CD4-positive, alpha-beta T cell (primary cell): ENCODE measurements around the gene GNG14. TPM values are rescaled to one million over a fixed set of nuclear protein-coding genes. Genes with fewer than 3 reads are reported as not detected.

Experiments
- ATAC-seq: fragments of 200-7000 bp; cut with Tn5 transposase; one replicate; pipeline ENCODE4 v1.10.0; 2022; ENCODE audit warnings: mild to moderate bottlenecking; ENCODE audit not compliant: poor library complexity
- CTCF ChIA-PET: fragments of 350-600 bp; sonication (Branson Sonifier 250); formaldehyde crosslinking; loops from one replicate; lab custom pipeline; 2021; ENCODE audit warnings: antibody characterized with exemption, inconsistent platforms; lab: Charles Lee
- POLR2A ChIA-PET: fragments of 350-600 bp; sonication (Branson Sonifier 250); formaldehyde crosslinking; loops from one replicate; lab custom pipeline; 2021; ENCODE audit warnings: antibody characterized with exemption, inconsistent platforms; lab: Charles Lee
- DNase-seq, 14 experiments: peaks; one replicate each; pipeline ENCODE4 v3.0.0-alpha.2; 2013 to 2020; ENCODE audit warnings: mixed read lengths in 2 of 14
- H3K27ac ChIP-seq, 2 donors: one replicate each; pipeline versions ENCODE4 v1.5.1 to v1.7.0; 2013; ENCODE audit warnings: low read length in 2 of 2, low read depth in 1 of 2, mild to moderate bottlenecking in 1 of 2
- H3K27me3 ChIP-seq, 2 experiments: 1 replicate in 1 of 2; 2 replicates in 1 of 2; pipeline versions ENCODE4 v1.6.1 to v1.7.0; 2013; ENCODE audit warnings: low read length in 2 of 2, control low read depth in 1 of 2, mild to moderate bottlenecking in 1 of 2, moderate library complexity in 1 of 2; ENCODE audit not compliant: insufficient read depth in 2 of 2, control insufficient read depth in 1 of 2
- H3K36me3 ChIP-seq: one replicate; pipeline ENCODE4 v1.6.1; 2013; ENCODE audit warnings: low read length, control low read depth; ENCODE audit not compliant: insufficient read depth
- H3K4me1 ChIP-seq: one replicate; pipeline ENCODE4 v1.6.1; 2013; ENCODE audit warnings: low read length, control low read depth; ENCODE audit not compliant: insufficient read depth
- H3K4me3 ChIP-seq: one replicate; pipeline ENCODE4 v1.5.1; 2013; ENCODE audit warnings: mild to moderate bottlenecking, low read length, moderate library complexity
- H3K9me3 ChIP-seq, 2 experiments: 1 replicate in 1 of 2; 2 replicates in 1 of 2; pipeline versions ENCODE4 v1.6.1 to v1.7.0; 2013; ENCODE audit warnings: low read length in 2 of 2, mild to moderate bottlenecking in 2 of 2, control low read depth in 1 of 2, moderate library complexity in 1 of 2; ENCODE audit not compliant: control insufficient read depth in 1 of 2, insufficient read depth in 1 of 2
- H3K27ac Mint-ChIP-seq: one replicate; pipeline ENCODE4 v1.8.0; 2020; ENCODE audit warnings: mixed read lengths
- H3K27me3 Mint-ChIP-seq: one replicate; pipeline ENCODE4 v1.8.0; 2021; ENCODE audit warnings: mixed read lengths
- H3K36me3 Mint-ChIP-seq: one replicate; pipeline ENCODE4 v1.8.0; 2021; ENCODE audit warnings: low read depth, mixed read lengths
- H3K4me1 Mint-ChIP-seq: one replicate; pipeline ENCODE4 v1.8.0; 2021; ENCODE audit warnings: low read depth, mixed read lengths
- H3K4me3 Mint-ChIP-seq: one replicate; pipeline ENCODE4 v1.8.0; 2020; ENCODE audit warnings: mild to moderate bottlenecking, mixed read lengths
- H3K9me3 Mint-ChIP-seq: one replicate; pipeline ENCODE4 v1.8.0; 2020; ENCODE audit warnings: mixed read lengths
- CTCF ChIP-seq: fragments of 200-600 bp; IDR thresholded peaks from one replicate; pipeline ENCODE4 v1.8.0; 2022; ENCODE audit warnings: antibody characterized with exemption, mild to moderate bottlenecking
- intact Hi-C, 2 experiments: fragments of 100-400 bp; cut with DNase I in 1 of 2; cut with micrococcal nuclease in 1 of 2; formaldehyde crosslinking; loops; one replicate each; pipeline versions ENCODE4 v1.15.1 to v1.9.0; 2023 to 2025; cut with DNase I, micrococcal nuclease
- total RNA-seq, 174 experiments: library from RNA in 2 of 174; stranded (reverse) in 2 of 174; gene quantifications; one replicate each; pipeline ENCODE4 v1.2.3 and lab custom pipeline; 2021 to 2026

GNG14 gene
- total RNA-seq, 2 experiments from 2014 or later: not detected

DNA sequence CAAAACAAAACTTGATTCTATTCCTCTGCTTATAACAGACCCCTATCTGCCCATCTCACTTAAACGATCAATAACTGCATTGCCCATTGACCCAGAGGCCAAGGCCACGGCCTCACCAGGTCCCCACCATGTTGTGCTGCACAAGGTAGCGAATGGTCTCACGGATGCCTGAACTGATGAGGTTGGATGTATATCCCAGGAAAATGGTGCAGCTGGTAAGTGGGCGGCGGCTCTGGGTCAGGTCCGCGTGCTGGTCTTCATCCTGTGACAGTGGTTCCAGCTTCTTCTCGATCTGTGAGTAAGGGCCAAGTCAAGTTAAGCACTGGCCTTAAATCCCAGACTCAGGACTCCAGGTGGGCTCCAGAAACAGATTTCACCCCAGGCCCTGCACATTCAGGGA lies 7.8 kb upstream of the GNG14 start:
- Histone ChIP-seq H3K9me3 (no peaks in the 10 kb centered on the region), H3K27me3 (no peaks in the 10 kb centered on the region), H3K4me3 (no peak overlapping the region), H3K27ac (no peak overlapping the region), H3K4me1 (peaks cover 44% of the 10 kb centered on the region), H3K36me3 (peaks cover 51% of the 10 kb centered on the region)
- ATAC-seq: no peak
- CTCF ChIA-PET: interaction anchor here (2.8 kb wide), 1 partner anchor 43 kb away, joined by 8 read pairs; the partner anchor contains the start of gene TNPO2
- Mint-ChIP-seq H3K27me3 (no peaks in the 10 kb centered on the region), H3K27ac (no peak overlapping the region), H3K4me3 (peak overlapping the region; percentile 48), H3K4me1 (peaks cover 35% of the 10 kb centered on the region), H3K36me3 (peaks cover 53% of the 10 kb centered on the region), H3K9me3 (no peaks in the 10 kb centered on the region)
- DNase-seq: no peak
- intact Hi-C loops: loop anchor here (2.0 to 5.0 kb wide), 2 partner anchors 42 to 43 kb away; partner anchors contain the start of gene TNPO2 (in 2 of the 2)
- no peak for TF ChIP-seq CTCF
- POLR2A ChIA-PET: interaction anchor here (1.4 to 3.1 kb wide), 5 partner anchors 11 to 211 kb away, joined by 4 to 28 read pairs (median 20); partner anchors contain the start of genes FBXW9, GCDH and TNPO2

DNA sequence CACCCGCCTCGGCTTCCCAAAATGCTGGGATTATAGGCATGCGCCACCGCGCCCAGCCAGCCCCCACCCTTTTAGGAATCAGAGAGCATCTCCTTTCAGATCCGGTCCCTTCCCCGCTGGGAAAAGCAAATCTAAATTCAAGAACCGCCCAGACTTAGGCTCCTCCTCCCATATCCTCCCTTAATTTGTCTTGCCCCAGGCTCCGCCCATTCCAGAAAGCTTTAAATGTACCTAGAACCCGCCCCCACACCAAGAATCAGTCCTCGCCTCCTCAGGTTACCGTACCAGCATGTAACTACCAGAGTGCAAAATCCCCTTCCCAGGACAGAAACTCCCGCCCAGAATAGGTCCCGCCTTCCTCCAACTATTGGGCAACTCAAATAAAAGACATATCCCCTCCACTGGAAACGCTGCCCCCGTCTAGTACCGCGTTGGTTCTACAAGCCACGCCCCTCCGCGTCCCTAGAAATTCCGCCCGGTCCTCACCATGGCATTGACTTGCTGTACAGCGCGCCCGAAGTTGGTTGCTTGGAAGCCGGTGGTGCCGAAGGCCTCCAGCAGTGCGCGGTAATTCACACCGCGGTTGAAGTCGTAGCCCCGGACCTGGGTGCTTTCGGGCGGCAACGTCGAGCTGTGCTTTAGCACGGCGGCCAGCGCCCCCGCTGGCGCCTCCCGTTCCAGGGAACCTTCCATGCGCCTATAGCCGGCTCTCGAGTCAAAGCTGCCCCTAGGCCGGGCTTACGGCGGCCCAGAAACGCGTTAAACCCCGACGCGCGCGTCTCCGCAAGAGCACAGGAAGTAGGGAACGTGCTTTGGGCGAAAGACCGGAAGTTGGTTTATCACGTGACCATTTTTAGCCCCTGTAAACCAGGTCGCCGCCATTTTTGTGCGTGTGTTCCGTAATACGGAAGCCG lies 6.5 kb upstream of the GNG14 start, which contains the start of gene DHPS:
Gene DHPS, minus strand, starts transcription at position 807 of the 914 bp plus-strand sequence. Its CDS starts 114 bp downstream, at position 693.
- peak; percentile 76 to 99 (median 88) for DNase-seq
- Histone ChIP-seq H3K27ac (peak within 1 kb of the TSS; percentile 94 to 98), H3K4me3 (peak within 1 kb of the TSS; percentile 93), H3K9me3 (no peaks in the 10 kb centered on the region), H3K4me1 (peaks cover 40% of the 10 kb centered on the region), H3K27me3 (no peaks in the 10 kb centered on the region), H3K36me3 (peaks cover 38% of the 10 kb centered on the region)
- no peaks in the 10 kb centered on the region for H3K27me3 Mint-ChIP-seq
- TF ChIP-seq CTCF: no peak
- ChIA-PET POLR2A (interaction anchor here (0.6 to 3.1 kb wide), 18 partner anchors 9 to 1300 kb away, joined by 3 to 28 read pairs (median 6); partner anchors contain the start of genes FBXW9, GCDH, GET3 and JUNB), CTCF (interaction anchor here (1.2 to 2.8 kb wide), 3 partner anchors 12 to 42 kb away, joined by 4 to 8 read pairs (median 6); partner anchors contain the start of gene TNPO2)
- no peaks in the 10 kb centered on the region for H3K9me3 Mint-ChIP-seq
- H3K4me3 Mint-ChIP-seq: peak within 1 kb of the TSS; percentile 94
- intact Hi-C loops: loop anchor here (1.0 to 5.0 kb wide), 4 partner anchors 12 to 41 kb away; partner anchors contain the start of genes TNPO2 (in 2 of the 2) and FBXW9 (in 1 of the 2)
- peak within 1 kb of the TSS; percentile 86 for H3K27ac Mint-ChIP-seq
- H3K36me3 Mint-ChIP-seq: peaks cover 40% of the 10 kb centered on the region
- H3K4me1 Mint-ChIP-seq: peaks cover 32% of the 10 kb centered on the region
- ATAC-seq: peak; percentile 78

DNA sequence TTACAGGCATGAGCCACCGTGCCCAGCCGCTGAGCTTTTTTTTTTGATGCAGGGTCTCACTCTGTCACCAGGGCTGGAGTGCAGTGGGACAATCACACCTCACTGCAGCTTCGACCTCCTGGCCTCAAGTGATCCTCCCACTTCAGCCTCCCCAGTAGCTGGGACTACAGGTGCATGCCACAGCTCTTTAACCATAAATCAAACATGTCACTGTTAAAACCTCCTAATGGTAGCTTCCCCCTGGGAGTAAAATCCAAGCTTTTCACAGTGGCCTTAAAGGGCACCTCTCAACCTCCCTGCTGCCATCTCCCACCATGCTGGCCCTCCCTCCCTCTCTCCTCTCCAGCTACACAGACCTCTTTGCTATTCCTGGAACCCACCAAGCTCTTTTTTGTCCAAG lies 2.0 kb upstream of the GNG14 start:
- ATAC-seq (no peak), DNase-seq (no peak)
- Mint-ChIP-seq H3K27me3 (no peaks in the 10 kb centered on the region), H3K36me3 (peaks cover 11% of the 10 kb centered on the region), H3K9me3 (no peaks in the 10 kb centered on the region), H3K27ac (no peak overlapping the region), H3K4me1 (peaks cover 10% of the 10 kb centered on the region), H3K4me3 (no peak overlapping the region)
- H3K27me3 ChIP-seq: no peaks in the 10 kb centered on the region
- H3K27ac ChIP-seq: no peak overlapping the region
- no peaks in the 10 kb centered on the region for H3K36me3 ChIP-seq
- POLR2A ChIA-PET: no interaction called here
- H3K4me1 ChIP-seq: peaks cover 14% of the 10 kb centered on the region
- no peaks in the 10 kb centered on the region for H3K9me3 ChIP-seq
- intact Hi-C loops: no loop called here
- no peak for TF ChIP-seq CTCF
- CTCF ChIA-PET: interaction anchor here (1.1 kb wide), 1 partner anchor 46 kb away, joined by 3 read pairs; no protein-coding TSS in a partner anchor
- no peak overlapping the region for H3K4me3 ChIP-seq
